WI38 (cell line): ENCODE measurements around the gene KYAT1.

Source experiments
- H3K4me3 ChIP-seq: 2 replicates; pipeline ENCODE4 v1.5.1; 2011; ENCODE audit warnings: low read depth, mild to moderate bottlenecking, control low read depth, low read length
- TF ChIP-seq, protein P1 (sequence below): IDR thresholded peaks from 2 replicates; pipeline ENCODE4 v1.5.1; 2012; ENCODE audit warnings: low read depth, mild to moderate bottlenecking, control low read depth, low read length

KYAT1 gene

DNA sequence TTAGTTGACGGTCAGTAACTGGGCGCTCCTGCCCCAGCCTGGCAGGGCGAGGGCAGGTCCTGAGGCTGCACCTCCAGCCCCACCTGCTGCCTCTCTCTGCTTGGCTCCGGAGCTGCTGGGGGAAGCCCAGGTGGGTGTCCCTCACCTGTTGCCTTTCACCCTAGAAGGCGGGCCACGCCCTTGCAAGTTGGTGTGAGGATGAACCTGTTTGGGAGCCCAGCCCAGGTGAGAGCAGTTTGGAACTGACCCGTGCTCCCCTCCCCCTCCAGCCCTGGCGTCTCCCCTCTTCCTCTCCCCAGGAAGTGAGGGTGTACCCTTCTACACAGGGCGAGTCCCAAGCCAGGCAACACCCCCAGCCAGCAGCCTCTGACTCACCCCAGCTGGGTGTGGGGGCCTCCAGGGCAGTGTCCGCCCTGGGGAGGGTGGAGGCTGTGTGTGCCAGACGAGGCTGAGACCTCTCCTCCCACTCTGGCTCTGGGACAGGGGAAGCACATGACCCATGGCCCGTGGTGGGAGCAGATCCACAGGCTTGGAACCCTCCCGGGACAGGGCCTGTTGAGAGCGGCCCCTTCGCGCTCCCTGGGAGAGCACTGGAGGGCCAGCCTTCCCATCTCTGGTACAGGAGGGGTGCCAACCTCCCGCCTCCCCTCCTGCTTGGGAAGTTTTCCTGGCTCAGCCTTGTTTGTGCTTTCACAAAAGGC lies 10.6 kb upstream of the KYAT1 start:
- H3K4me3 ChIP-seq, result no peak overlapping the region; the same call in 1 of the 2 replicates
- TF ChIP-seq, protein P1, sequence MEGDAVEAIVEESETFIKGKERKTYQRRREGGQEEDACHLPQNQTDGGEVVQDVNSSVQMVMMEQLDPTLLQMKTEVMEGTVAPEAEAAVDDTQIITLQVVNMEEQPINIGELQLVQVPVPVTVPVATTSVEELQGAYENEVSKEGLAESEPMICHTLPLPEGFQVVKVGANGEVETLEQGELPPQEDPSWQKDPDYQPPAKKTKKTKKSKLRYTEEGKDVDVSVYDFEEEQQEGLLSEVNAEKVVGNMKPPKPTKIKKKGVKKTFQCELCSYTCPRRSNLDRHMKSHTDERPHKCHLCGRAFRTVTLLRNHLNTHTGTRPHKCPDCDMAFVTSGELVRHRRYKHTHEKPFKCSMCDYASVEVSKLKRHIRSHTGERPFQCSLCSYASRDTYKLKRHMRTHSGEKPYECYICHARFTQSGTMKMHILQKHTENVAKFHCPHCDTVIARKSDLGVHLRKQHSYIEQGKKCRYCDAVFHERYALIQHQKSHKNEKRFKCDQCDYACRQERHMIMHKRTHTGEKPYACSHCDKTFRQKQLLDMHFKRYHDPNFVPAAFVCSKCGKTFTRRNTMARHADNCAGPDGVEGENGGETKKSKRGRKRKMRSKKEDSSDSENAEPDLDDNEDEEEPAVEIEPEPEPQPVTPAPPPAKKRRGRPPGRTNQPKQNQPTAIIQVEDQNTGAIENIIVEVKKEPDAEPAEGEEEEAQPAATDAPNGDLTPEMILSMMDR, result no peak

DNA sequence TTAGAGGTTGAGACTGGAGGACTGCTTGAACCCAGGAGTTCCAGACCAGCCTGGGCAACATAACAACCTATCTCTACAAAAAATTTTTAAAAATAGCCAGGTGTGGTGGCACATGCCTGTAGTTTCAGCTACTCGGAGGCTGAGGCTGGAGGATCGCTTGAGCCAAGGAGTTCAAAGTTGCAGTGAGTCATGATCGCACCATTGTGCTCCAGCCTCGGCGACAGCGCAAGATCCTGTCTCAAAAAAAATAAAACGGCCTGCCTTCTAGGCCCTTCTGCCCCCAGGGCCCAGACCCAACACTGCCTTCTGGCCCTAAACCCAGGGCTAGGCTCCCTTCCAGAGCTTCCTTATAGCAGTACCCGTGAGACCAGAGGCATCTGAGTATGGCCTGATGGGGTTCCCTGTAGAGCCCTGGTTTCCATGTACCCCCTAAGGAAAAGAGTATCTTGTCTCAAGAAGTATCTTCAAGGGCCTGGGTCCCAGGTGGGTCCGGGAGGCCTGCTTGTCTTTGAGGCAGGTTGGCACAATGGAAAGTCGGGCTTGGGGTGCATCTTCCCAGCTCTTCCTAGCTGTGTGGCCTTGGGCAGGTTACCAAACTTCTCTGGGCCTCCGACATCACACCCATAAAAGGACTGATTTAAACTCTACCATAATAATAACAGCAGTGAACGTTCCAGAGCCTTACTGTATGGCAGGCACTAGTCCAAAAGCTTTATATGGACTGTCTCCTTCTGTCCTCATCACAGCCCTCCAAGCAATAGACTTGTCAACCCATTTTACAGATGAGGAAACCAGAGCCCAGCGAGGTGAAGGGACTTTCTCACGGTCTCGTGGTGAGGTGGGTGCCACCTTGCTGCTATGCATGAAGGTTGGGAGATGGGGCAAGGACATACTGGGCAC lies 9.8 kb upstream of the KYAT1 start:
- no peak overlapping the region for H3K4me3 ChIP-seq
- TF ChIP-seq, protein P1, result no peak

GRCh38 chr9:128887914-128888350 lies 6.2 kb upstream of the KYAT1 start:
- no peak overlapping the region for H3K4me3 ChIP-seq
- TF ChIP-seq, protein P1, result no peak

DNA sequence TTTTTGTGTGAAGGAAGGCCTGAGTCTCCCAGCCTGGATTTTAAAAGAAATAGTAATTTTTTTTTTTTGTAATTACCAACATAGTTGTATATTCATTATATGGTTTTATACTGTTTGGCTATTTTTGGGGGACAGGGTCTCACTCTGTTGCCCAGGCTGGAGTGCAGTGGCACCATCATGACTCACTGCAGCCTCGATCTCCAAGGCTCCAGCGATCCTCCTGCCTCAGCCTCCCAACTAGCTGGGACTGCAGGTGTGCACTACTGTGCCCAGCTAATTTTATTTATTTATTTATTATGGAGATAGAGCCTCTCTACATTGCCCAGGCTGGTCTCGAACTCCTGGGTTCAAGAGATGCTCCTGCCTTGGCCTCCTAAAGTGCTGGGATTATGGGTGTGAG lies 5.3 kb upstream of the KYAT1 start:
- TF ChIP-seq, protein P1, result no peak
- H3K4me3 ChIP-seq, result no peak overlapping the region

DNA sequence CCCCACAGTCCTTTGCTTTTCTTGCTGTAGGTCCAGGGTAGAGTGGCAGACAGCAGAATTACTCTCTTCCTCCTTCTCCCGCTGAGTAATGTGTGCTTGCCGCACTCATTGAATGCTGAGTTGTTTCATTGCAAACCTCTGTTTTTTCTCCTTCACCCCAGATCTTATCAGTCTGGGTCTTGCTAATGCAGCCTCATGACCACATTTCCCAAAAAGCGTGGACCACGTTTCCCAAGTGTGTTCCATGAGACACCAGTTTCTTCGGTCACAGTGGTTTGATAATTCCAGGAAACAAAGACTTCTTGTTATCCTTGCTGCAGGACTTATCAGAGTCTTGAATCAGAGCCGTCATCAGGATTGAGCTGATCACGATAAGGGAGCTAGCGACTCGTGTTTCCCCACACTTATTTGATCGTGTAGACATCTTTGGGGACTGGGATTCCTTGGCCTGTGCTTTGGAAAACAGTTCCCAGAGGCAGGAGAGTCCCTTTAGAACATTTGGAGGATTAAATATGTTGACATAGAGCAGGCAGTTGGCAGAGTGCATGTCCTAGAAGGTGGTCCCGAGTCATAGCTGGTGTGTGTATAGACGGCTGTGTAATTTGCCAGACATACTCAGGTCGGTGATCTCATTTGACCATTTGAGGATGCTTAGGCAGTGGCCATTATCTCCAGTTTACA lies 4.6 kb upstream of the KYAT1 start:
- no peak overlapping the region for H3K4me3 ChIP-seq
- TF ChIP-seq, protein P1, result no peak

DNA sequence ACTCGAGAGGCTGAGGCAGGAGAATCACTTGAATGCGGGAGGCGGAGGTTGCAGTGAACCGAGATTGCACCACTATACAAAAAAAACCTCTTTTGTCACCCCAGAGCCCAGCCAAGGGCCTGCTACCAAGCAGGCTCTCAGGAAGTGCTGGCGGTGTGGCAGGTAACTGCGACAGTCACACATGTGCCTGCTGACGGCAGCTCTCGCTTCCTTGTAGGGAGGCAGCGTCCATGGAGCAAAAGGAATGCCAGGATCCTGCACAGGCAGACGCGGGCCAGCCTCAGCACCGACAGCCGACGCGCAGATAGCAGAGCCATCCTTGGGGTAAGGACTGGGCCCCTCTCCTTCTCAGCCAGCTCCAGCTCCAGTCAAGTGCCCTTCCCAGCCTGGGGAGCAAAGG lies 4.0 kb upstream of the KYAT1 start:
- TF ChIP-seq, protein P1, result no peak
- H3K4me3 ChIP-seq, result no peak overlapping the region
